T-helper 2 cell treated with Interferon-gamma antibody and Interleukin-4, amounts not matched to agents 5 μg/mL and 100 μg/mL, for 36 hours (primary cell): ENCODE results near the gene SPATA20.

Source experiments
- DNase-seq: peaks from one replicate; pipeline ENCODE4 v3.0.0; 2021; ENCODE audit warnings: low spot score
- H3K27ac Mint-ChIP-seq: one replicate; pipeline ENCODE4 v1.8.0; 2021; ENCODE audit warnings: mild to moderate bottlenecking, mixed read lengths
- H3K27me3 Mint-ChIP-seq: one replicate; pipeline ENCODE4 v1.8.0; 2021; ENCODE audit warnings: low read depth, mixed read lengths
- H3K36me3 Mint-ChIP-seq: one replicate; pipeline ENCODE4 v1.8.0; 2021; ENCODE audit warnings: low read depth, mixed read lengths
- H3K4me1 Mint-ChIP-seq: one replicate; pipeline ENCODE4 v1.8.0; 2021; ENCODE audit warnings: low read depth, mixed read lengths
- H3K4me3 Mint-ChIP-seq: one replicate; pipeline ENCODE4 v1.8.0; 2022; ENCODE audit warnings: mild to moderate bottlenecking, moderate library complexity, mixed read lengths
- H3K9me3 Mint-ChIP-seq: one replicate; pipeline ENCODE4 v1.8.0; 2021; ENCODE audit warnings: mixed read lengths

SPATA20 gene

GRCh38 chr17:50547035-50547735 is at the start of gene SPATA20:
Gene SPATA20 (plus strand): TSS chr17:50547174. CDS start chr17:50547209, 35 bp downstream.
- Mint-ChIP-seq H3K27me3 (peaks cover 19% of the 10 kb centered on the region), H3K4me1 (peaks cover 13% of the 10 kb centered on the region), H3K9me3 (no peaks in the 10 kb centered on the region), H3K36me3 (no peaks in the 10 kb centered on the region), H3K27ac (peak within 1 kb of the TSS; percentile 60), H3K4me3 (peak within 1 kb of the TSS; percentile 83)
- peak; percentile 87 for DNase-seq

GRCh38 chr17:50498021-50498874 is 48.7 kb upstream of the SPATA20 start:
- Mint-ChIP-seq H3K4me3 (no peak overlapping the region), H3K27me3 (peaks cover 2% of the 10 kb centered on the region), H3K4me1 (peaks cover 3% of the 10 kb centered on the region), H3K9me3 (no peaks in the 10 kb centered on the region), H3K36me3 (no peaks in the 10 kb centered on the region), H3K27ac (no peak overlapping the region)
- no peak for DNase-seq

- no peak overlapping the region for H3K4me3 Mint-ChIP-seq
- peaks cover 2% of the 10 kb centered on the region for H3K27me3 Mint-ChIP-seq
- H3K36me3 Mint-ChIP-seq = no peaks in the 10 kb centered on the region
- no peak for DNase-seq
- H3K9me3 Mint-ChIP-seq = no peaks in the 10 kb centered on the region
- no peak overlapping the region for H3K27ac Mint-ChIP-seq
- peaks cover 11% of the 10 kb centered on the region for H3K4me1 Mint-ChIP-seq
Observed at GRCh38 chr17:50499270-50499669, 47.7 kb upstream of the SPATA20 start.

GRCh38 chr17:50499721-50500120 is 47.3 kb upstream of the SPATA20 start:
- no peak overlapping the region for H3K27ac Mint-ChIP-seq
- no peaks in the 10 kb centered on the region for H3K36me3 Mint-ChIP-seq
- H3K27me3 Mint-ChIP-seq = peaks cover 2% of the 10 kb centered on the region
- H3K4me3 Mint-ChIP-seq = no peak overlapping the region
- DNase-seq = no peak
- H3K9me3 Mint-ChIP-seq = no peaks in the 10 kb centered on the region
- H3K4me1 Mint-ChIP-seq = peaks cover 14% of the 10 kb centered on the region

- no peak overlapping the region for H3K4me3 Mint-ChIP-seq
- no peak overlapping the region for H3K27ac Mint-ChIP-seq
Observed at GRCh38 chr17:50501054-50501453, 45.9 kb upstream of the SPATA20 start.

GRCh38 chr17:50502301-50502990 is 44.5 kb upstream of the SPATA20 start:
- peaks cover 18% of the 10 kb centered on the region for H3K4me1 Mint-ChIP-seq
- DNase-seq = no peak
- no peak overlapping the region for H3K4me3 Mint-ChIP-seq
- no peaks in the 10 kb centered on the region for H3K36me3 Mint-ChIP-seq
- H3K27ac Mint-ChIP-seq = no peak overlapping the region
- H3K27me3 Mint-ChIP-seq = peaks cover 2% of the 10 kb centered on the region
- H3K9me3 Mint-ChIP-seq = no peaks in the 10 kb centered on the region

More at GRCh38 chr17:50501054-50501453, 45.9 kb upstream of the SPATA20 start:
- peaks cover 18% of the 10 kb centered on the region for H3K4me1 Mint-ChIP-seq
- H3K27me3 Mint-ChIP-seq = peaks cover 2% of the 10 kb centered on the region
- H3K9me3 Mint-ChIP-seq = no peaks in the 10 kb centered on the region
- H3K36me3 Mint-ChIP-seq = no peaks in the 10 kb centered on the region
- DNase-seq = no peak

GRCh38 chr17:50505591-50506130 is 41.3 kb upstream of the SPATA20 start:
- H3K4me1 Mint-ChIP-seq = peaks cover 40% of the 10 kb centered on the region
- peaks cover 3% of the 10 kb centered on the region for H3K36me3 Mint-ChIP-seq
- no peak for DNase-seq
- no peaks in the 10 kb centered on the region for H3K9me3 Mint-ChIP-seq
- H3K4me3 Mint-ChIP-seq = no peak overlapping the region
- H3K27me3 Mint-ChIP-seq = no peaks in the 10 kb centered on the region
- peak overlapping the region; percentile 11 for H3K27ac Mint-ChIP-seq

- Mint-ChIP-seq H3K36me3 (peaks cover 3% of the 10 kb centered on the region), H3K4me1 (peaks cover 47% of the 10 kb centered on the region), H3K27ac (no peak overlapping the region), H3K27me3 (no peaks in the 10 kb centered on the region), H3K4me3 (no peak overlapping the region), H3K9me3 (no peaks in the 10 kb centered on the region)
- no peak for DNase-seq
Observed at GRCh38 chr17:50506298-50506697, 40.7 kb upstream of the SPATA20 start.

- Mint-ChIP-seq H3K4me1 (peaks cover 54% of the 10 kb centered on the region), H3K9me3 (no peaks in the 10 kb centered on the region)
Observed at GRCh38 chr17:50507871-50508572, 39.0 kb upstream of the SPATA20 start, which contains the start of gene MYCBPAP. Gene MYCBPAP (plus strand): TSS chr17:50508439. CDS start chr17:50508675, 236 bp downstream.

GRCh38 chr17:50508573-50509460 is 38.2 kb upstream of the SPATA20 start:
- peak overlapping the region; percentile 95 for H3K4me3 Mint-ChIP-seq
- peaks cover 49% of the 10 kb centered on the region for H3K4me1 Mint-ChIP-seq
- no peaks in the 10 kb centered on the region for H3K27me3 Mint-ChIP-seq
- no peak for DNase-seq
- H3K36me3 Mint-ChIP-seq = peaks cover 3% of the 10 kb centered on the region
- H3K9me3 Mint-ChIP-seq = no peaks in the 10 kb centered on the region
- H3K27ac Mint-ChIP-seq = peak overlapping the region; percentile 92

More at GRCh38 chr17:50507871-50508572, 39.0 kb upstream of the SPATA20 start, which contains the start of gene MYCBPAP:
- peak; percentile 83 for DNase-seq
- Mint-ChIP-seq H3K4me3 (peak within 1 kb of the TSS; percentile 95), H3K27ac (peak within 1 kb of the TSS; percentile 96), H3K36me3 (peaks cover 3% of the 10 kb centered on the region), H3K27me3 (no peaks in the 10 kb centered on the region)

GRCh38 chr17:50511058-50511457 is 35.9 kb upstream of the SPATA20 start:
- peaks cover 3% of the 10 kb centered on the region for H3K36me3 Mint-ChIP-seq
- no peaks in the 10 kb centered on the region for H3K27me3 Mint-ChIP-seq
- peak overlapping the region; percentile 92 for H3K27ac Mint-ChIP-seq
- H3K4me3 Mint-ChIP-seq = peak overlapping the region; percentile 53
- peaks cover 39% of the 10 kb centered on the region for H3K4me1 Mint-ChIP-seq
- no peaks in the 10 kb centered on the region for H3K9me3 Mint-ChIP-seq
- DNase-seq = peak; percentile 57

- Mint-ChIP-seq H3K27me3 (no peaks in the 10 kb centered on the region), H3K27ac (no peak overlapping the region), H3K4me3 (no peak overlapping the region), H3K36me3 (peaks cover 3% of the 10 kb centered on the region), H3K9me3 (no peaks in the 10 kb centered on the region), H3K4me1 (peaks cover 37% of the 10 kb centered on the region)
- DNase-seq = no peak
Observed at GRCh38 chr17:50513495-50513894, 33.5 kb upstream of the SPATA20 start.
